Ovary (tissue), 3 donors: ENCODE results near the gene UTP4.

Experiments
- CTCF ChIP-seq, 3 donors: fragments of 450-650 bp in 2 of 3; fragments of 200-600 bp in 1 of 3; IDR thresholded peaks; one replicate each; pipeline versions ENCODE4 v1.5.1 to v1.8.0; 2016 to 2022; ENCODE audit warnings: antibody characterized with exemption in 3 of 3, mild to moderate bottlenecking in 1 of 3
- EP300 ChIP-seq: sonication (generic); formaldehyde crosslinking; IDR thresholded peaks from one replicate; pipeline ENCODE4 v1.6.1; 2017; ENCODE audit warnings: antibody characterized with exemption
- POLR2A ChIP-seq: fragments of 450-650 bp; IDR thresholded peaks from one replicate; pipeline ENCODE4 v1.6.1; 2017; ENCODE audit warnings: antibody characterized with exemption, mild to moderate bottlenecking, moderate library complexity
- donor health status: DM: no; HTN: no; CAD: no.

GRCh38 chr16:69089091-69089910 is 43.1 kb upstream of the UTP4 start:
- TF ChIP-seq CTCF (IDR thresholded peaks at IDR 0.05), result no peak
- no peak for TF ChIP-seq EP300
- TF ChIP-seq POLR2A, result no peak
